Gastroesophageal sphincter (tissue), 4 donors: Measurements from ENCODE around the gene NOP16. TPM values are rescaled to one million over a fixed set of nuclear protein-coding genes. Genes with fewer than 3 reads are reported as not detected.

Experiments
- ATAC-seq: fragments of 150-250 bp; one replicate; pipeline ENCODE4 v1.9.1; 2016; ENCODE audit warnings: mild to moderate bottlenecking, moderate library complexity
- H3K27ac ChIP-seq, 4 donors: fragments of 200-600 bp; sonication (generic) in 3 of 4; 1 replicate in 3 of 4; 2 replicates in 1 of 4; pipeline ENCODE4 v1.5.1; 2016 to 2019
- H3K27me3 ChIP-seq: fragments of 200-600 bp; sonication (generic); one replicate; pipeline ENCODE4 v1.5.1; 2019
- H3K36me3 ChIP-seq, 2 donors: fragments of 200-600 bp; sonication (generic); one replicate each; pipeline ENCODE4 v1.5.1; 2019; ENCODE audit warnings: control low read depth in 1 of 2
- H3K4me1 ChIP-seq, 3 donors: fragments of 200-600 bp; sonication (generic); 1 replicate in 2 of 3; 2 replicates in 1 of 3; pipeline ENCODE4 v1.5.1; 2016 to 2019; ENCODE audit warnings: control low read depth in 2 of 3
- H3K4me3 ChIP-seq, 2 donors: fragments of 200-600 bp; sonication (generic); one replicate each; pipeline ENCODE4 v1.5.1; 2019; ENCODE audit warnings: mild to moderate bottlenecking in 1 of 2, moderate library complexity in 1 of 2
- H3K9me3 ChIP-seq, 3 donors: fragments of 200-600 bp; sonication (generic); one replicate each; pipeline ENCODE4 v1.5.1; 2017 to 2019; ENCODE audit warnings: control low read depth in 2 of 3
- CTCF ChIP-seq, 4 experiments: fragments of 200-600 bp in 2 of 4; fragments of 450-650 bp in 2 of 4; sonication (generic) in 1 of 4; IDR thresholded peaks; one replicate each; pipeline ENCODE4 v1.5.1; 2017 to 2019; ENCODE audit warnings: antibody characterized with exemption in 4 of 4, mild to moderate bottlenecking in 2 of 4, moderate library complexity in 2 of 4
- EP300 ChIP-seq: sonication (generic); formaldehyde crosslinking; IDR thresholded peaks from one replicate; pipeline ENCODE4 v1.6.1; 2017; ENCODE audit warnings: antibody characterized with exemption, mild to moderate bottlenecking
- POLR2A ChIP-seq, 2 donors: fragments of 450-650 bp; IDR thresholded peaks; one replicate each; pipeline ENCODE4 v1.6.1; 2017; ENCODE audit warnings: antibody characterized with exemption in 2 of 2, mild to moderate bottlenecking in 2 of 2, moderate library complexity in 1 of 2
- POLR2AphosphoS5 ChIP-seq: sonication (generic); formaldehyde crosslinking; IDR thresholded peaks from one replicate; pipeline ENCODE4 v1.6.1; 2017; ENCODE audit warnings: antibody characterized with exemption
- WGBS, 2 donors: methylation state at CpG; one replicate each; pipeline ENCODE4 v1.1.5; 2018; ENCODE audit warnings: low coverage in 1 of 2; 5-methylcytosine and 5-hydroxymethylcytosine counted together
- total RNA-seq, 4 donors: library from RNA; depleted of rRNA; stranded (reverse); fragments of >200 nt; gene quantifications; one replicate each; pipeline ENCODE4 v1.1.0, GENCODE V29; 2016

The NOP16 gene
- total RNA-seq, 4 donors from 2014 or later = 9.1 to 22.3 (median 14.3) TPM

- ATAC-seq = no peak
- Histone ChIP-seq H3K27me3 (no peaks in the 10 kb centered on the region), H3K9me3 (no peaks in the 10 kb centered on the region), H3K27ac (peak overlapping the region; percentile 92 to 97 (median 94)), H3K4me3 (peak overlapping the region; percentile 97), H3K36me3 (peaks cover 0 to 8% of the 10 kb centered on the region in 2 donors), H3K4me1 (peaks cover 0 to 59% (median 32%) of the 10 kb centered on the region in 3 donors)
- TF ChIP-seq CTCF (IDR thresholded peaks at IDR 0.05) (no peak), POLR2AphosphoS5 (no peak), EP300 (no peak), POLR2A (IDR thresholded peaks at IDR 0.05) (no peak)
- WGBS, 2 donors = 50 to 64% methylated on average over 7 to 13 of the region's 13 CpGs
These were observed 27.0 kb upstream of the NOP16 start for GRCh38 chr5:176415240-176415951.

DNA sequence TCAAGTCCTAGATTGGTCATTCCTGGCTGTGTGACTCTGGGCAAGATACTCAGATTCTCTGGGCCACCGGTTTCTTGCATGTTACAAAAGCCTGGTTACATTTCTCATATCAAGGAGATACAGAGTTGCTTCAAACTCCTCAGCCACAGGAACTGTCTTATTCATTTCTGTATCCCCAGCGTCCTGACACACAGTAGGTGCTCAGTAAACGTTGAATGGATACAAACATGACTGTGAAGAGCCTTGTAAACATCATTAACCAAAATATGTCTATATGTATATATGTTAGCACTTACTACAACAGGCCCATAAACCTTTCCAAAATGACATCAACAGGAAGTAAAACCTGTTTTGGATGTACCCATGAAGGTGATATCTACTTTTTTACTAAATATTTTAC lies 26.3 kb upstream of the NOP16 start:
- no peaks in the 10 kb centered on the region for H3K27me3 ChIP-seq
- peaks cover 0 to 15% of the 10 kb centered on the region in 2 donors for H3K36me3 ChIP-seq
- H3K4me3 ChIP-seq = peak overlapping the region in 1 of 2 donors; percentile 97
- peaks cover 0 to 59% (median 32%) of the 10 kb centered on the region in 3 donors for H3K4me1 ChIP-seq
- no peak for ATAC-seq
- WGBS, 2 donors = 76% methylated on average over 3 of the region's 3 CpGs; no CpG with 5 or more reads in 1 of the 2 donors
- TF ChIP-seq POLR2A (IDR thresholded peaks at IDR 0.05) (no peak), POLR2AphosphoS5 (no peak), CTCF (IDR thresholded peaks at IDR 0.05) (no peak), EP300 (no peak)
- H3K9me3 ChIP-seq = no peaks in the 10 kb centered on the region
- peak overlapping the region in 3 of 4 donors; percentile 49 to 97 (median 94) for H3K27ac ChIP-seq

- 80 to 100% methylated on average over 1 of the region's 7 CpGs for WGBS, 2 donors
- H3K9me3 ChIP-seq = no peaks in the 10 kb centered on the region
- TF ChIP-seq CTCF (IDR thresholded peaks at IDR 0.05) (no peak), POLR2AphosphoS5 (no peak), EP300 (no peak), POLR2A (IDR thresholded peaks at IDR 0.05) (no peak)
- H3K4me1 ChIP-seq = peaks cover 0 to 59% (median 32%) of the 10 kb centered on the region in 3 donors
- peaks cover 0 to 25% of the 10 kb centered on the region in 2 donors for H3K36me3 ChIP-seq
- H3K4me3 ChIP-seq = no peak overlapping the region
- peak overlapping the region in 3 of 4 donors; percentile 52 to 94 (median 63) for H3K27ac ChIP-seq
- no peaks in the 10 kb centered on the region for H3K27me3 ChIP-seq
- no peak for ATAC-seq
These were observed 25.4 kb upstream of the NOP16 start for GRCh38 chr5:176413709-176414191.

GRCh38 chr5:176413255-176413565 lies 24.8 kb upstream of the NOP16 start:
- Histone ChIP-seq H3K27me3 (no peaks in the 10 kb centered on the region), H3K4me1 (peaks cover 0 to 62% (median 32%) of the 10 kb centered on the region in 3 donors), H3K36me3 (peaks cover 0 to 30% of the 10 kb centered on the region in 2 donors), H3K4me3 (no peak overlapping the region), H3K9me3 (no peaks in the 10 kb centered on the region), H3K27ac (peak overlapping the region in 3 of 4 donors; percentile 55 to 94 (median 63))
- TF ChIP-seq POLR2AphosphoS5 (peak; percentile 40), POLR2A (IDR thresholded peaks at IDR 0.05) (no peak)
- WGBS, 2 donors = 20% methylated on average over 1 of the region's 2 CpGs; no CpG with 5 or more reads in 1 of the 2 donors
- peak; percentile 10 for ATAC-seq

DNA sequence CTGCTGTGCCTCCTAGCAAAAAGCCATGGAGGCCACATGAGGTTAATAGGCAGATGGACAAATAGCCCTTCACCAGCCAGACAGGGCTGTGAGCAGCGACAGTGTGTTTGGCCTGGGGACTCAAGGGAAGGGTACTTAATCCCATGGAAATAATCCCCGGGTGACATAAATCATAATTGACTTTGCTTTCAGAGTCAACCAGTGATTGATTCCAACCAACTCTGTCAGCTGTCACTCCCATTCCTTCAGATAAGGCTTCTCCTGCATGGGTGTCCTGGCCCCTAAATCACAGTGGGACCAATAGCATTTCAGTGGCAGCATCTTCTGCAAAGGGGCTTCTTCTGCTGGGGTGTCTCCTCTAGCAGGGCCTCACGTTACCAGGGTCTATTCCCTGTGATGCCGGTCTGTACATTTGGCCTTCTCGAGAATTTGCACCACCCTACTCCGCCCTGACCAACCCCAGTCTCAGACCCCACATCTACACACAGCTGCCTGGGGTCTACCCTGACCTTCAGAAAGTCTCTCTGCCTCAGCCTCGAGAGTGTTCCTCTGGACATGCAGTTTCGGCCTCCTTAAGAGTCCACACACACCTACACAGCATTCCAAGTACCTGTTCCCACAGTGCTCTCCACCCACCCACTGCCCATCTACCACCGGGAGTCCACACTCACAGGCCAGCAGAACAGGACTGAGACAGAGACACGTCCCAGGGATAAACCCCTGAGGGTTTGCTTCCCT lies 24.3 kb upstream of the NOP16 start:
- Histone ChIP-seq H3K4me1 (peaks cover 0 to 67% (median 32%) of the 10 kb centered on the region in 3 donors), H3K36me3 (peaks cover 0 to 35% of the 10 kb centered on the region in 2 donors), H3K27me3 (no peaks in the 10 kb centered on the region), H3K9me3 (no peaks in the 10 kb centered on the region), H3K4me3 (no peak overlapping the region), H3K27ac (peak overlapping the region in 3 of 4 donors; percentile 55 to 94 (median 63))
- no peak for ATAC-seq
- TF ChIP-seq EP300 (no peak), POLR2A (IDR thresholded peaks at IDR 0.05) (no peak), POLR2AphosphoS5 (no peak), CTCF (IDR thresholded peaks at IDR 0.05) (no peak)
- WGBS, 2 donors = 62 to 83% methylated on average over 2 to 3 of the region's 10 CpGs
